Measurements from ENCODE around the gene MBOAT1.
A peak's percentile ranks its signal among the peaks of the same experiment; 100 is the strongest.

MBOAT1 gene

DNA sequence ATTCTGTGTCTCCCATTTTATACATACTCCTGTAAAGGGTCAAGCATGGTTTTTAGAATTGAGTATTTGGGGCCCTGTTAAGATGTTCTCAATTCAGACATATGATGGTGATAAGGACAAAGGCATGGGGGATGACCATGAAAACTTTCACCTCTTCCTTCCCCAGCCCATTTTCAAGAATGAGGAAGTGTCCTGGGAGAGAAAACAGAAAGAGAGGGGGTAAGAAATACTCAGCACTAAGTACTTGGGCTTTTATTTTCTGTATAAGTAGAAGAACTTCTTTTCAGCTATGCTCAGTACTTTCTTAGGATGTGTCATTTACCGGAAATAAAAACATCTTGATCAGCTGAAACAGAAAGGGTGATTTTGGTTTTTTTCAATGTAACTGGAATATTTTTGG lies 10.9 kb upstream of the MBOAT1 start:
- no peak for DNase-seq (ENCODE audit: low read depth)
- TF ChIP-seq, protein P1, sequence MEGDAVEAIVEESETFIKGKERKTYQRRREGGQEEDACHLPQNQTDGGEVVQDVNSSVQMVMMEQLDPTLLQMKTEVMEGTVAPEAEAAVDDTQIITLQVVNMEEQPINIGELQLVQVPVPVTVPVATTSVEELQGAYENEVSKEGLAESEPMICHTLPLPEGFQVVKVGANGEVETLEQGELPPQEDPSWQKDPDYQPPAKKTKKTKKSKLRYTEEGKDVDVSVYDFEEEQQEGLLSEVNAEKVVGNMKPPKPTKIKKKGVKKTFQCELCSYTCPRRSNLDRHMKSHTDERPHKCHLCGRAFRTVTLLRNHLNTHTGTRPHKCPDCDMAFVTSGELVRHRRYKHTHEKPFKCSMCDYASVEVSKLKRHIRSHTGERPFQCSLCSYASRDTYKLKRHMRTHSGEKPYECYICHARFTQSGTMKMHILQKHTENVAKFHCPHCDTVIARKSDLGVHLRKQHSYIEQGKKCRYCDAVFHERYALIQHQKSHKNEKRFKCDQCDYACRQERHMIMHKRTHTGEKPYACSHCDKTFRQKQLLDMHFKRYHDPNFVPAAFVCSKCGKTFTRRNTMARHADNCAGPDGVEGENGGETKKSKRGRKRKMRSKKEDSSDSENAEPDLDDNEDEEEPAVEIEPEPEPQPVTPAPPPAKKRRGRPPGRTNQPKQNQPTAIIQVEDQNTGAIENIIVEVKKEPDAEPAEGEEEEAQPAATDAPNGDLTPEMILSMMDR (IDR thresholded peaks at IDR 0.05; ENCODE audit: control insufficient read depth, extremely low read depth, insufficient read depth) = no peak
- H3K4me3 ChIP-seq (ENCODE audit: low read depth, low read length) = no peak overlapping the region

DNA sequence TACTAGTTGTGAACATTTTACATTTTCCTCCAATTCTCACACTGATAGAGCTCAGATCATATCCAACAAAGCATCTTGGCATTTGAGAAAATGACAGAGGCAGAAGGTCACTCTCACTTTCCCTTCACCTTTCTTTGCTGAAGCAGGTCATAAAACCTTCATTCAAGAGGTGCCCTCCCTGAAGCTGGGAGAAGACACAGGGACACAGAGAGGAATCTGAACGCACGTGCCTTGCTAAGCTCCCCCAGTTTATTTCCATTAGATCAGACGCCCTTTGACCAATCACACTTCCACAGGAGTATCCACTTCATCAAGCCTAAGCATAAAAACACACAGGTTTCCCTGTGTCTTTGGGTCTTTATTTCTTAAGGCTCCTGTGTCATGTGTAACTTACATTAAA lies 9.2 kb upstream of the MBOAT1 start:
- DNase-seq (ENCODE audit: low read depth) = no peak
- no peak overlapping the region for H3K4me3 ChIP-seq (ENCODE audit: low read depth, low read length)
- TF ChIP-seq, protein P1 (IDR thresholded peaks at IDR 0.05; ENCODE audit: control insufficient read depth, extremely low read depth, insufficient read depth) = no peak

DNA sequence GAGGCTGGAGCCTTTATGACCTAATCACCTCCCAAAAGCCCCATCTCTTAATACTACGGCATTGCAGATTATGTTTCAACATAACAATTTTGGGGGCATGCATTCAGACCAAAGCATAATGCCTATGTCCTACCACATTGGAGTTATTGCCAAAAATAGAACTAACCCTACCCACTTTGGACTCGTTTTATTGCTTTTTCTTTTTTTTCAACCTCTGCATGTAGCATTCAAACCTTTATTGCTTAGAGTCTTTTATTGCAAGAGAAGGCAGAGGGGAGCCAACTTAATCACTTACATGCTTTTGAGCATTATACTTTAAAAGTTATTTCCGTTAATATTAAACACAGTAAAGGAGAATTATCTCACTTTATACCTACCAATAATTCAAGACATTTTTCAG lies 8.1 kb upstream of the MBOAT1 start:
- no peak for DNase-seq (ENCODE audit: low read depth)
- TF ChIP-seq, protein P1 (IDR thresholded peaks at IDR 0.05; ENCODE audit: control insufficient read depth, extremely low read depth, insufficient read depth) = no peak
- no peak overlapping the region for H3K4me3 ChIP-seq (ENCODE audit: low read depth, low read length)

DNA sequence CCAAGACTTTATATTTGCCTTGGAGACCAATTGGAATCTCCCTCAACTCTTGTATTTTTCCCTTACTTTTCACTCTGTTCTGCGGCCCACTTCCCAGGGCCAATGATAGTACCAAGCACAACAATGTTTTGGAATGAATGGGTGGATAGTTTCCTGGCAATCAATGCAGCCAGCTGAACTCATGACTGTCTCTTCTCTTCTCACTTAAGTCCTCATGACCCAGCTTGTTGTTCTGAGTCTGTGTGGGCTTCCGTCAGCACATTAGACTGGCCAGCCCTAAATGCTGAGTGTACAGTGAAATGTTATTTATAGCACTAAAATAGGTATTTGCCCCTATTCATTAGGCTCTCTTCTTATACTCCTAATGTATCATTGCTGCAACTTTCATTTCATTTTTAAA lies 5.6 kb upstream of the MBOAT1 start:
- H3K4me3 ChIP-seq (ENCODE audit: low read depth, low read length) = no peak overlapping the region
- TF ChIP-seq, protein P1 (IDR thresholded peaks at IDR 0.05; ENCODE audit: control insufficient read depth, extremely low read depth, insufficient read depth) = no peak
- DNase-seq (ENCODE audit: low read depth) = no peak

DNA sequence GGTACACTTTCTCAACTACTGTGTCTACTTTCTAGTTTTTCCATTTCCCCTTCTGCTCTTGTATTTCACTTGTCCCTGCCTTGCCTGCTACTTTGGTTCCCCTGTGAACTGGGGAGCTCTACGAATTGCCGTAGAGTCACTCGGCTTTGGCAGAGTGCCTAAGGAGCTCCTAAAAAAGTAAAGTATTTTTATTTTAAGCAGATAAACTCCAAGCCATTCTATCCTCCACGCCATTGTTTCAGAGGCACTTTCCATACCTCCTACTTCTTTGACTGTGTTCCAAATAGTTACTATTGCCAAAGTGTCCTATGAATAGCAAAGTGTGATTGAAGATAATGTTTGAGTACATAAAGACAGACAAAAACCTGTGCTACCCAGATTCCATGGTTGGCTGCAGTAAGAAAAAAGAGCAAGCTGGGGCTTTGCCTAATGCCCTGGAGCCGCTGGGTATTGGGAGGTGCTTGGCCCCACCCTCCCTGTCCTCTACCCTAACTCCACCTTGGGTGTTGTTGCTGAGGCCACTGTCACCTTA lies 5.1 kb upstream of the MBOAT1 start:
- no peak overlapping the region for H3K4me3 ChIP-seq (ENCODE audit: low read depth, low read length)
- TF ChIP-seq, protein P1 (IDR thresholded peaks at IDR 0.05; ENCODE audit: control insufficient read depth, extremely low read depth, insufficient read depth) = no peak
- peak; percentile 62 for DNase-seq (ENCODE audit: low read depth)

DNA sequence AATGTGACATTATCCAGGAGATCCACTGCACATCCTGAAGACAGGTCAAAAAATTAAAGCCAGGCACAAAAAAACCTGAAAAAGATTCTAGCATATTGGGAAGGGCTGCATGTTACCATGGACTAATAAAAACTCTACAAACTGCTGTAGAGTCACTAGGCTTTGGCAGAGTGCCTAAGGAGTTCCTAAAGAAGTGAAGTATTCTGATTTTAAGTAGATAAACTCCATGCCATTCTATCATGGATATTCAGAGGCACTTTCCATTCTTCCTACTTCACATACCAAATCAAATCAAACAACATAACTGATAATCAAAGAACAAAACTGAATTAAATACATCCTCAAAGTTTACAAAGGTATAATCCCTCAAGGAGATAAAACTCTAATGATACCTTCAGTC lies 3.0 kb upstream of the MBOAT1 start:
- TF ChIP-seq, protein P1 (IDR thresholded peaks at IDR 0.05; ENCODE audit: control insufficient read depth, extremely low read depth, insufficient read depth) = no peak

DNA sequence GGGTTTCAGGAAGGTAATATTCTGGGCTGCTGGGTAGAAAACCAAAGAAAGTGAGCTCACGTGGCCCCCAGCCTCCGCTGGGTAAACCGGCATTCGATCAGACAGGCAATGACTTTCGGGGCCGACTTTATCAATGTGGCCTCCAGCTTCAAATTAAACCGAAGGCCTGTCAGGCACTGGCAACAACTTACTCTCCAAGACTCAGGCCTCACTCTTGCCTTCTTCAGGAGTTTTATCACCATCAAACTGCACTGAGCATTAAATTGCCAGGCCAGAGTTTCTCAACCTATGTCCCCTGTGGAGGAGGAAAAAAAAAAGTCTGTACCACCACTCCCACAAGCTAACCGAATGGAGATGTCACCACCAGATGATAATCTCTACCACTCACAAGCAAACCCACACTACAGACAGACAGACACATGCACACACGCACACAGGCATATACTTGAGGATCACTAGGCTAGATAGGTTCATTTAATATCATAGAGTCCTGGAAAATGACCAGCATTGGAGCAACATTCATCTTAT lies 1.1 kb upstream of the MBOAT1 start:
- TF ChIP-seq, protein P1 (IDR thresholded peaks at IDR 0.05; ENCODE audit: control insufficient read depth, extremely low read depth, insufficient read depth) = no peak
- DNase-seq (ENCODE audit: low read depth) = no peak
- no peak overlapping the region for H3K4me3 ChIP-seq (ENCODE audit: low read depth, low read length)

More for the DNA sequence above, 3.0 kb upstream of the MBOAT1 start:
- DNase-seq (ENCODE audit: low read depth) = no peak
- H3K4me3 ChIP-seq (ENCODE audit: low read depth, low read length) = no peak overlapping the region
